HUES64 (cell line): ENCODE measurements around the gene DLX4. TPM values are rescaled to one million over a fixed set of nuclear protein-coding genes. Genes with fewer than 3 reads are reported as not detected.

Source experiments
- H3K27ac ChIP-seq: 2 replicates; pipeline ENCODE4 v1.7.0; 2013; ENCODE audit warnings: low read depth, low read length, inconsistent platforms
- H3K27me3 ChIP-seq: 2 replicates; pipeline ENCODE4 v1.6.1; 2013; ENCODE audit warnings: mild to moderate bottlenecking, low read length; ENCODE audit not compliant: insufficient read depth
- H3K36me3 ChIP-seq: 2 replicates; pipeline ENCODE4 v1.6.1; 2013; ENCODE audit warnings: mild to moderate bottlenecking, low read length; ENCODE audit not compliant: insufficient read depth
- H3K4me1 ChIP-seq: 2 replicates; pipeline ENCODE4 v1.6.1; 2013; ENCODE audit warnings: mild to moderate bottlenecking, low read length, moderate library complexity; ENCODE audit not compliant: insufficient read depth
- H3K4me3 ChIP-seq: 2 replicates; pipeline ENCODE4 v1.5.1; 2013; ENCODE audit warnings: mild to moderate bottlenecking, low read length, moderate library complexity
- H3K9ac ChIP-seq: 2 replicates; pipeline ENCODE4 v1.6.1; 2013; ENCODE audit warnings: mild to moderate bottlenecking, low read depth, low read length
- H3K9me3 ChIP-seq: 2 replicates; pipeline ENCODE4 v1.6.1; 2013; ENCODE audit warnings: low read depth, low read length; ENCODE audit not compliant: insufficient read depth
- WGBS: fragments of 150-250, 120-280 bp; methylation state at CpG from one replicate; pipeline ENCODE4 v1.1.7; 2013; ENCODE audit warnings: missing lambda C conversion rate; 5-methylcytosine and 5-hydroxymethylcytosine counted together
- polyA plus RNA-seq, 2 experiments: library from polyadenylated mRNA; stranded (reverse); fragments of 50-300 nt; gene quantifications; one replicate each; pipeline ENCODE4 v1.2.3, GENCODE V29; 2013

Gene DLX4
- polyA plus RNA-seq (2013, experiment 1 of 2) = 0.50 TPM
- polyA plus RNA-seq (2013, experiment 2 of 2) = 0.51 TPM

GRCh38 chr17:49969134-49969759, at the start of gene DLX4:
TSS of gene DLX4 (plus strand) at chr17:49969190. CDS start at chr17:49969469, 279 bp downstream.
- H3K27ac ChIP-seq = peak within 1 kb of the TSS; percentile 54; the same call in 1 of the 2 replicates
- H3K9me3 ChIP-seq = no peaks in the 10 kb centered on the region
- WGBS = 1% methylated on average over 45 of the region's 45 CpGs
- no peaks in the 10 kb centered on the region for H3K36me3 ChIP-seq
- H3K4me1 ChIP-seq = peaks cover 15% of the 10 kb centered on the region
- H3K27me3 ChIP-seq = peaks cover 100% of the 10 kb centered on the region
- H3K9ac ChIP-seq = peak within 1 kb of the TSS; percentile 61
- peak within 1 kb of the TSS; percentile 71 for H3K4me3 ChIP-seq

DNA sequence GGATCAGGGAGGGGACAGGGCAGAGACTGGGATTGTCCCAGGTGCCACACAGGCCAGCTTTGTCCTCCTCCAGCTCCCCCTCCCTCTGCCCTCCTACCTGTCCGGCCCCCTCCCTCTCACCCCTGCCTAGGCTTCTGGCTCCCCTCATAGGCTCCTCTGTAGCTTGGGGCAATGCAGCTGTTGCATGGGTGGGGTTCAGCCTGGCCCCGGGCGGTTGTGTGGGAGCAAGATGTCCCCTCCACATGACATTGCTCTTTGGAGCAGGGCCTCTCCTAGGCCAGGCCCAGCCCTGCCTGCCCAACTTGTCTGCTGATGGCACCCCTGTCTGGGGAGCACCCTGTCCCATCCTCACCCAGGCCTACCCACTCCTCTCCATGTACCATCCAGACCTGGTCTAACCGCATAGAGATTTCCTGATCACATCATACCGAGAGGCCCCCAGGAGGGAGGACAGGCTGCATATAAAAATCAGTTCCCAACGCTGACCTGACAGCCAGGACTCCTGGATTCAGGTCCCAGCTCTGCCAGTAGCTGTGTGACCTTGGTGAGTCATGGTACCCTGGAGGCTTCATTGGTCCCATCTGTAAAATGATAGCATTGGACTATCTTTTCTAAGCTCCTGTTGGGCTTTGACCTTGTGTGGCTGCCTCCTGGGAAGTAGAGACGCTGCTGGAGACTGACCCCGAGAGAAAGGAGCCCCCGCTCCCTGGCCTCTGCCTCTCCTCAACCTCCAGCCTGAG, 48.8 kb upstream of the DLX4 start:
- Histone ChIP-seq H3K9ac (no peak overlapping the region), H3K4me3 (no peak overlapping the region), H3K27me3 (peaks cover 14% of the 10 kb centered on the region), H3K4me1 (peaks cover 9% of the 10 kb centered on the region), H3K9me3 (no peaks in the 10 kb centered on the region), H3K27ac (no peak overlapping the region), H3K36me3 (no peaks in the 10 kb centered on the region)
- WGBS = 85% methylated on average over 9 of the region's 9 CpGs

DNA sequence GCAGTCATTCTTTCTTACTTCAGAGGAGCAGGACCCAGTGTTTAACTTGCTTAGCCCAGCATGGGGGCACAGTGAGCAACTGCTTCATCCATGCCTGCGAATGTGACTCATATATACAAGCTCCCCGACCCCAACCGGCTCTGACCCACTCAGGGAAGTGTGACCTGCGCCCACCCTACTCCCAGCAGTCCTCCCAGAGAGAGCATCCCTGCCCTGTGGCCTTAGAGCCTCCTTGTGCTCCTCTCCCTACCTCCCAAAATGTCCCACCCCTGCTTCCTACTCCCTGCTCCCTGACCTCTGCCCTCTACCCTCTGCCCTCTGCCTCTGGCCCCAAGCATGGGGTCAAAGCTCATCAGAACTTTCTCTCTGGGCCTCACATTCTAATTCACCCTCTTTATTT, 46.9 kb upstream of the DLX4 start:
- no peaks in the 10 kb centered on the region for H3K36me3 ChIP-seq
- no peak overlapping the region for H3K9ac ChIP-seq
- no peaks in the 10 kb centered on the region for H3K4me1 ChIP-seq
- H3K27me3 ChIP-seq = no peaks in the 10 kb centered on the region
- H3K9me3 ChIP-seq = no peaks in the 10 kb centered on the region
- no peak overlapping the region for H3K4me3 ChIP-seq
- WGBS = 64% methylated on average over 4 of the region's 4 CpGs
- no peak overlapping the region for H3K27ac ChIP-seq

- H3K36me3 ChIP-seq = no peaks in the 10 kb centered on the region
- no peaks in the 10 kb centered on the region for H3K4me1 ChIP-seq
- H3K9ac ChIP-seq = no peak overlapping the region
- no peaks in the 10 kb centered on the region for H3K9me3 ChIP-seq
- WGBS = 77% methylated on average over 14 of the region's 14 CpGs
- H3K4me3 ChIP-seq = no peak overlapping the region
- H3K27me3 ChIP-seq = no peaks in the 10 kb centered on the region
- no peak overlapping the region for H3K27ac ChIP-seq
These were observed 44.9 kb upstream of the DLX4 start for GRCh38 chr17:49924116-49924515.

DNA sequence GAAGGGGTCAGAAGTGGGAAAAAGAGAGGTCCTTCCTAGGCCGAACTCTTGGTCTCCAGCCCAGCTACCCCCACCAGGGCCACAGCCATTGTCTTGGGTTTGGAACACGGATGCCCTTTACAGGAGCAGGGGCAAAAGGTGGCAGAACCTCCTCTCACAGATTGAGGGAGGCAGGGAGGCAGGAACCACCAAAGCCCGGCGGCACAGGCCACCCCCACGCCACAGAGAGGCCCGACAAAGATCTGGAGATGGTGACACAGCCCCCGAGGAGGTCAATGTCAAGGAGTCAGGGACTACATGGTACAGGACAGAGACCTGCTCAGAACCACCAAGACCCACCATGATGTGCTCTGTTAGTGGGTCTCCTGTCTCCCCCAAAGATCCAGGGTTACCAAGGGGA, 44.4 kb upstream of the DLX4 start:
- H3K4me1 ChIP-seq = no peaks in the 10 kb centered on the region
- no peak overlapping the region for H3K9ac ChIP-seq
- no peaks in the 10 kb centered on the region for H3K9me3 ChIP-seq
- 0 out of 2 replicates have a peak, but pooled peaks cover under 1% of the 10 kb centered on the region for H3K27me3 ChIP-seq
- H3K36me3 ChIP-seq = no peaks in the 10 kb centered on the region
- WGBS = 93% methylated on average over 7 of the region's 7 CpGs
- no peak overlapping the region for H3K27ac ChIP-seq
- H3K4me3 ChIP-seq = no peak overlapping the region

- 0 out of 2 replicates have a peak, but pooled peaks cover 3% of the 10 kb centered on the region for H3K27me3 ChIP-seq
These were observed 43.1 kb upstream of the DLX4 start for GRCh38 chr17:49925921-49926320.

GRCh38 chr17:49926886-49927285, 42.1 kb upstream of the DLX4 start:
- H3K9me3 ChIP-seq = no peaks in the 10 kb centered on the region
- H3K4me1 ChIP-seq = no peaks in the 10 kb centered on the region
- WGBS = 90% methylated on average over 13 of the region's 13 CpGs
- H3K27ac ChIP-seq = no peak overlapping the region
- no peaks in the 10 kb centered on the region for H3K36me3 ChIP-seq
- no peak overlapping the region for H3K4me3 ChIP-seq
- H3K27me3 ChIP-seq = 0 out of 2 replicates have a peak, but pooled peaks cover 3% of the 10 kb centered on the region
- H3K9ac ChIP-seq = no peak overlapping the region

More at GRCh38 chr17:49925921-49926320, 43.1 kb upstream of the DLX4 start:
- Histone ChIP-seq H3K9me3 (no peaks in the 10 kb centered on the region), H3K27ac (no peak overlapping the region), H3K4me1 (no peaks in the 10 kb centered on the region), H3K4me3 (no peak overlapping the region), H3K36me3 (no peaks in the 10 kb centered on the region), H3K9ac (no peak overlapping the region)
- WGBS = 94% methylated on average over 9 of the region's 9 CpGs

DNA sequence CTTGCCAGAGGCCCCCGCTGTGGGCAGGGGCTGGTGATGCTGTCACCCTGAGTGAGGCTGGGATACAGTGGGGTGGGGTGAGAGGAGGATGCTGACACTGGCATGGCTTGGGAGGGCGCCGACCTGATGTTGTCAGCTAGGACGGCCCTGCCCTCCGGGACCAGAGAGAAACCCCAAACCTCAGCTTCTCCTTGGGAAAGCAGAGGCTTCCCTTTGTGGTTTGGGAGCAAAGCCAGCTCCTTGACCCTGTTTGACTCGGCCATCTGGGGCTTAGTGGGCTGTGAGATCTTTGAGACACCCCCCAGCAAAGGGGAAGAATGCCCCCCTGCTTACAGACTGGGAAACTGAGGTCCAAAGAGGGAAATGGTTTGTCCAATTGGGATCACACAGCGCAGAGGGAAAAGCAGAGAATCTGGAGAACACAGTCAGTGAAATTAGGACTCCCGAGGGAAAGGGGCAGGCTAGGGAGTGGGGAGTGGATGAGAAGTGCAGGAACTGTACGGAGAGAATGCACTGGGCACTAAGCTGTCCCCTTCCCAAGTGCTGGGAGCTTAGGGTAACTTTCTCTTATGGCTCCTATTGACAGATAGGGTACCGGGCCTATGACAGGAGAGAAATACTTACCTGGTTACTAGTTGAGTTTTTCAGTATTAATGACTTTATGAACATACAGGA, 40.7 kb upstream of the DLX4 start:
- WGBS = 82% methylated on average over 10 of the region's 10 CpGs
- Histone ChIP-seq H3K9ac (no peak overlapping the region), H3K4me1 (no peaks in the 10 kb centered on the region), H3K27me3 (0 out of 2 replicates have a peak, but pooled peaks cover 3% of the 10 kb centered on the region), H3K9me3 (no peaks in the 10 kb centered on the region), H3K36me3 (no peaks in the 10 kb centered on the region), H3K4me3 (no peak overlapping the region), H3K27ac (no peak overlapping the region)

DNA sequence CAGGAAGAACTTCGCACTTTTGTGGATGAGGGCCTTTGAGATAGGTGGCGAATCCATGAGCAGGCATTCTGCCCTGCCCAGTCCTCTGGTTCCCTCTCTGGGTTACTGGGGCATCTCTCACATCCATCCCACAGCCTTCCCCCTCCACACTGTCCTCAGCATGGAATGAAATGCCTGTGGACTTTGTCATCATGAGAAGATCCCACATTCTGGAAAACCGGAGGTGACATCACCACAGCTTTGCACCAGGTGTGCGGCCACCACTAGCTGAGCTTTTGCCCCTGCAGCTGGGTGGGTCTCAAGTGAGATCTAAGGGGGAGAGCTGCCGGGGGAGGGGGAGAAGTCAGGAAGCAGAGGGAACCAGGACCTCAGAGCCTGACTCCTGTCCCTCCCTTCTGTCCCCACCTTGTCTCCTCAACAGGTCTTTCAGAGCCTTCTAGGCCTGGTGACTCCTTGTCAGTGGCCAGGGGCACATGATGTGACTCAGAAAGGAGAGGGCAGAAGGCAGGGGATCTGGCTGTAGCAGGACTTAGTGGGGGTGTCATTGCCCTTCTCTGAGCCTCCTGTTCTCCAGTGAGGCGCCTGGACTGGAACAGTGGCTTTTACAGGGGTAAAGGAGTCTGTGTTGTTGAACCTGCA, 40.0 kb upstream of the DLX4 start:
- Histone ChIP-seq H3K36me3 (no peaks in the 10 kb centered on the region), H3K9ac (no peak overlapping the region), H3K9me3 (no peaks in the 10 kb centered on the region), H3K27ac (no peak overlapping the region), H3K27me3 (0 out of 2 replicates have a peak, but pooled peaks cover 3% of the 10 kb centered on the region), H3K4me1 (no peaks in the 10 kb centered on the region), H3K4me3 (no peak overlapping the region)
- 80% methylated on average over 6 of the region's 6 CpGs for WGBS

GRCh38 chr17:49930880-49931279, 38.1 kb upstream of the DLX4 start:
- Histone ChIP-seq H3K27ac (no peak overlapping the region), H3K9me3 (no peaks in the 10 kb centered on the region), H3K4me3 (no peak overlapping the region), H3K9ac (no peak overlapping the region), H3K36me3 (no peaks in the 10 kb centered on the region), H3K4me1 (no peaks in the 10 kb centered on the region), H3K27me3 (0 out of 2 replicates have a peak, but pooled peaks cover 3% of the 10 kb centered on the region)
- 89% methylated on average over 8 of the region's 8 CpGs for WGBS
